ENCODE data around the gene ACOT8.
A peak's percentile ranks its signal among the peaks of the same experiment; 100 is the strongest.
"Not testable (repeated sequence)": the region's sequence is repeated elsewhere in the genome, so short reads cannot be mapped to it uniquely, and the experiment has no call there.

Gene ACOT8

GRCh38 chr20:45886590-45887345, 29.6 kb upstream of the ACOT8 start:
- DNase-seq: no peak

- DNase-seq: no peak
Observed at GRCh38 chr20:45883100-45883469, 25.9 kb upstream of the ACOT8 start.

- DNase-seq: no peak
Observed at GRCh38 chr20:45882469-45883099, 25.4 kb upstream of the ACOT8 start.

- DNase-seq: peak; percentile 99
Observed at GRCh38 chr20:45880988-45881788, 24.0 kb upstream of the ACOT8 start, which contains the start of gene ZSWIM1. ZSWIM1 (plus strand) TSS chr20:45881227; CDS start chr20:45882593, 1,366 bp downstream.

- no peak for DNase-seq
Observed at GRCh38 chr20:45878076-45878761, 21.0 kb upstream of the ACOT8 start.

- DNase-seq: no peak
Observed at GRCh38 chr20:45874576-45874975, 17.4 kb upstream of the ACOT8 start.

GRCh38 chr20:45874104-45874481, 16.9 kb upstream of the ACOT8 start:
- not testable (repeated sequence) for DNase-seq

- no peak for DNase-seq
Observed at GRCh38 chr20:45873409-45874103, 16.4 kb upstream of the ACOT8 start.

GRCh38 chr20:45872626-45873025, 15.4 kb upstream of the ACOT8 start:
- DNase-seq: no peak

- no peak for DNase-seq
Observed at GRCh38 chr20:45867819-45868176, 10.6 kb upstream of the ACOT8 start.

GRCh38 chr20:45867136-45867818, 10.1 kb upstream of the ACOT8 start:
- DNase-seq: no peak

GRCh38 chr20:45866454-45866853, 9.3 kb upstream of the ACOT8 start:
- DNase-seq: no peak

- no peak for DNase-seq
Observed at GRCh38 chr20:45863543-45864470, 6.6 kb upstream of the ACOT8 start.

- DNase-seq: peak in 1 of 2 experiments; percentile 19
Observed at GRCh38 chr20:45861221-45862075, 4.3 kb upstream of the ACOT8 start.

GRCh38 chr20:45860560-45861220, 3.5 kb upstream of the ACOT8 start:
- DNase-seq: no peak

- DNase-seq: no peak
Observed at GRCh38 chr20:45859916-45860315, 2.7 kb upstream of the ACOT8 start.

- peak in 1 of 2 experiments; percentile 47 for DNase-seq
Observed at GRCh38 chr20:45857882-45858216, 657 bp upstream of the ACOT8 start.

- DNase-seq: no peak
Observed at GRCh38 chr20:45853484-45853883, 3.7 kb downstream of the ACOT8 start.

- DNase-seq: no peak
Observed at GRCh38 chr20:45852326-45852725, 4.9 kb downstream of the ACOT8 start.

All from NCI-H526 (cell line).